GM12873 (cell line): ENCODE data around the gene UQCRC1.

Source experiments
- TF ChIP-seq, protein P1 (sequence below): IDR thresholded peaks from 2 replicates; pipeline ENCODE4 v1.5.1; 2012; ENCODE audit warnings: low read depth, mild to moderate bottlenecking, moderate library complexity, low read length, control low read depth; ENCODE audit not compliant: insufficient read depth; ENCODE audit errors: missing control alignments

The UQCRC1 gene

DNA sequence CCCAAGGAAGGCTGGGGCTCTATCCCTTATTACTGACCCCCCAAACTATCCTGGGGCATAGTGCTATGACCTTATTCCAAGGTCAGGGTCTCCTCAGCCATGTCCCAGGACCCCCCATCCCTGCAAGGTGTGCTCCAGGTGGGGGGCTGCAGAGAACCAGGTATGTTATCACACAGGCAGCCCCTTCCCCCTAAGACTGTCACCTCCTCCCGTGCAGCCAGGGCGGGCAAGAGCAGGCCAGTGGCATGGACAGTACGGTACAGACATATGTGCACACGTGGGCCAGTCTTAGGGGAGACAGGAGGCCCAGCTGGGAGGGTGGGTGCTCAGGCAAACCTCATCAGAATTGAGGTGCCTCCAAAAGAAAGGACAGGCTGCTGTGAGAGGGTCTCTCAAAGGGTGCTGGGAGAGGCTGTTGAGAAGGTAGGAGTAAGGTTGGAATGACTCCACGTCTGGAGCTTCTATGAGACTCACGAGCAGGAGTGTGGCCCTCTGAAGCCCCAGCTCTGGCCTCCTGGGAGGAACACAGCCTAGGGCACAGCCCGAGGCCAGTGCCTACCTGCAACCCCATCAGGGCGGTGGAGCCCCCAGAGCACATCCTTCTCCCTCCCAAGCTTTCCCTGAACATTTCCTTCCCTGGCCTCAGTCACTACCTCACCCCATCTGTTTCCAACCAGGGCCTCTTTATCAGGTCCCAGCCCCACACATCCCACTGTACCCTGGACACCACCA lies 12.6 kb downstream of the UQCRC1 start:
- TF ChIP-seq, protein P1, sequence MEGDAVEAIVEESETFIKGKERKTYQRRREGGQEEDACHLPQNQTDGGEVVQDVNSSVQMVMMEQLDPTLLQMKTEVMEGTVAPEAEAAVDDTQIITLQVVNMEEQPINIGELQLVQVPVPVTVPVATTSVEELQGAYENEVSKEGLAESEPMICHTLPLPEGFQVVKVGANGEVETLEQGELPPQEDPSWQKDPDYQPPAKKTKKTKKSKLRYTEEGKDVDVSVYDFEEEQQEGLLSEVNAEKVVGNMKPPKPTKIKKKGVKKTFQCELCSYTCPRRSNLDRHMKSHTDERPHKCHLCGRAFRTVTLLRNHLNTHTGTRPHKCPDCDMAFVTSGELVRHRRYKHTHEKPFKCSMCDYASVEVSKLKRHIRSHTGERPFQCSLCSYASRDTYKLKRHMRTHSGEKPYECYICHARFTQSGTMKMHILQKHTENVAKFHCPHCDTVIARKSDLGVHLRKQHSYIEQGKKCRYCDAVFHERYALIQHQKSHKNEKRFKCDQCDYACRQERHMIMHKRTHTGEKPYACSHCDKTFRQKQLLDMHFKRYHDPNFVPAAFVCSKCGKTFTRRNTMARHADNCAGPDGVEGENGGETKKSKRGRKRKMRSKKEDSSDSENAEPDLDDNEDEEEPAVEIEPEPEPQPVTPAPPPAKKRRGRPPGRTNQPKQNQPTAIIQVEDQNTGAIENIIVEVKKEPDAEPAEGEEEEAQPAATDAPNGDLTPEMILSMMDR: no peak

DNA sequence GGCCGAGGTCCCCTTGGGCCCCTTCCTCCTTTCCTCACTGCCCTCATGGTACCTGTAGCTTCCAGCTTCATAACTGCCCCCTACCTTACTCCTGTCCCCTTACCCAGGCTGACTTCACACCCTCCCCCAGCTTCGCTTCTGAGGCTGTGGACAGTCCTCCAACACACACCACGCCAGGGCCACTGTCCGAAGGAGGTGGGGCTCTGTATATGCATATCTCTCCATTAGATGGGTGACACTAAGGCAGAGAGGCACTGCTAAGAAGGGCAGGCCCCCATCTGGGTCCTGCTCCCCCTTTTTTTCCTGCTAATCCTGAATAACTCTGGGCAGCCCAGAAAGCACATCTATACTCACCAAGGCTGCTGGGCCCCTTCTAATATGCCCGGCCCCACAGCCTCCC lies 13.3 kb downstream of the UQCRC1 start:
- TF ChIP-seq, protein P1: no peak

DNA sequence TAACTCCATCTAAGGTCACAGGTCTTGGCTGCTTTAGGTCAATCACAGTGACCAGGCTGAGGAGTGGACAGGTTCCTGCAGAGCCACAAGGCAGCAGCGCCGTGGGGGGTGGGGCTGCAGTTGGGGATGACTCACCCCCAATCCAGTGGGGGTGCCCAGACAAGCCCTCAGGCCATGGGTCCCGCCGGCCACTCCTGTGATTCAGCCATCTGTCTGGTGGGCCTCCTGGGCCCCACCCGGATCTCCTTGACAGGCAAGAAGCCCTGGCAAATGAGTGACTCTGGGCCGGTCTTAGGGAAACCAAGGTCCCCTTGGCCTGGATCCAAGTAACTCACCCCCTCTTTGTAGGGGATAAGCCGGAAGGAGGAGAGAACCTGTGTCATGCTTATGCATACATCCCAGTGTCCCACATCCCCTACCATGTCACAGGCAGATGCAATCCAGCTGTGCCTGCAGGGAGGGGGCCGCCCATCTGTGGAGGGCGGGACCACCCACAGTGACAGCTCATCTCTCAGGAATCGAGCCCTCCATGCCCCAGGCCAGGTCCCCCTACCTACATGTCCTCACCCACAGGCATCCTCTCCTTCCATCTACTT lies 13.8 kb downstream of the UQCRC1 start:
- TF ChIP-seq, protein P1: no peak

DNA sequence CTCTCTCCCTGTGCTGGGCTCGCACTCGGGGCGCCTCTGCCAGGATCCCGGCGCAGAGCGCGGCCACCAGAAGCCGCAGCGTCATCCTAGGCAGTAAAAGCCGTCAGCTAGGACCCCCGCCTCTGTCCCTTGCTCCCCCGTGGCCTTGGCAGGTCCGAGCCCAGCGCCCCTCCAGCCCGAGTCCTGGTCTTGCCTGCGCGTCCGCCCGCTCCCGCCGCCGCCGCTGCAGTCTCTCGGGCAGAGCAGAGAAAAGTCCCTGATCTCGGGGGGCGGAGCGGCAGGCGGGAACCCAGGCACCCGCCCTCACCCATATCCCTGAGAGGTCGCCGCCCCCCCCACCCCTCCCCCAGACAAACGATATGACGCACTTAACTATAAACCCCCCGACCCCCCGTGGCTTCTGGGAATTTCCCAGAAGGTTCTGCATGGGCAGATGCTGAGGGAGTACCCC lies 14.3 kb downstream of the UQCRC1 start, which contains the start of gene COL7A1:
Gene COL7A1 (minus strand): TSS at position 255 of the 451 bp plus-strand sequence. CDS start 170 bp downstream, at position 85.
- TF ChIP-seq, protein P1: no peak

DNA sequence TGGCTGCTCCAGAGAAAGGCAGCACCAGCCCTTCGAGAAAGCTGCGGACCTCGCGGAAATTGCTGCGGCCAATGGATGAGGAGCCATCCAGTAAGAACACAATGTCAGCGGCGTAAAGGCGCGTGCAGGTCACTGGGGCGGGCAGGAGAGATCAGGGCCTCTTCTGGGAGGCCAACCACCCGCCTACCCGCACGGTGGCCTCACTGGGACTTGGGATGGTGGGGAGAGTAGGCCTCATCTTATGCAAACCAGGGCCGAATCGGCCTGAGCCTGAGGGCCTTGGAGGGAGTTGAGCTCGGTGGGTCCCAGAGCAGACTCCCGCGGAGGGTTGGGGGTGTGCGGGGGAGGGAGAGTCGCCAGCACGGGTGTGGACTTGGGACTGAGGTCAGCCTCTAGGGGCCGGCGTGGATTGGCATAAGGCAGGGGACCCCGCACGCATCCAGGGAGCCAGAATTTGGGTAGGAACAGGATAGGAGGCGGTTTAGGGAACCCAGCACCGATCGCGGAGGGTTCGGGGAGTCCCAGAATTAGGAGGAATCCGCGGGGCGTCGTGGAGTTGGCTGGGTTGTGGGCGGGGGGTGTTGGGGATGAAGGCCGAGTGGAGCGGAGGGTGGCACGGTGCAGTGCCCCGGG lies 14.9 kb downstream of the UQCRC1 start:
- TF ChIP-seq, protein P1: no peak

DNA sequence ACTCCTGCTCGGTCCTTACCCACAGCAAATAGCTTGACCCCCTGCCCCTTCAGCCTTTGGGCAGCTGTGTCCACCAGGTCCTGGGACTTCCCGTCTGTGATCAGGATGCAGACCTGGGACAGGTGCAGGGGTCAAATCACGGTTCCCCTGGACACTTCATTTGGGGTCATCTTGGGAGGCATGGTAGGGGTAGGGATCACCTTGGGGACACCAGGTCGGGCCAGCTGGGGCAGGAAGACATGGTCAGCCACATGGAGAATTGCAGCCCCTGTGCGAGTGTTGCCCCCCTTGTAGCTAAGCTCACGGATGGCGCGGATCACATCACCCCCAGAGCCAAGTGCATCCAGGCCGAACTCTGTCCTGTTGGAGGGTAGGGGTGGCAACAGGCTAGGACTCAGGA lies 16.1 kb downstream of the UQCRC1 start:
- TF ChIP-seq, protein P1: no peak

DNA sequence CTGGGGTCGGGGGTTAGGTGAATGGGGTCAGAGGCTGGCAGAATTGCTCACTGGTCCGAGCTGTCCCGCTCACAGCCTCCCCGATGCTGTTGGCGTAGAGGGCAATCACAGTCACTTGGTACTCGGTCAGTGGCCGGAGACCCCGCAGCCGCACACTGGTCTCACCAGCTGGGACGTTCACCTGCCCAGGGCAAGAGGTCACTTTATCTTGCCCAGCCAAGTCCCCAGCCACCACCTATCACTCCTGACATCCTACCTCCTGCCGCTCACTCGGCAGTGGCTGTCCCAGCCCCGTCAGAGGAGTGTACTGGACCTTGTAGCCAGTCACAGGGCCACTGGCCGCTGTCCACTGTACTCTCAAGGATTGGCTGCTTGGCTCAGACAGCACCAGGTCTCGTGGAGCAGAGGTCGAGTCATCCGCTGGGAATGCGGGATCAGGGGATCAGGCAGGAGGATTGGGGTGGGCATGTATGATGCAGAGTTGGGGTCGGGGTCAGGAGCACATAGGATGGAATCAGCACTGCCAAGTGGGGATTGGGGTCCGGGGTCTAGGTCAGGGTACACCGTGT lies 16.8 kb downstream of the UQCRC1 start:
- TF ChIP-seq, protein P1: no peak
